ENCODE measurements around the gene RABGAP1L.

Gene RABGAP1L

DNA sequence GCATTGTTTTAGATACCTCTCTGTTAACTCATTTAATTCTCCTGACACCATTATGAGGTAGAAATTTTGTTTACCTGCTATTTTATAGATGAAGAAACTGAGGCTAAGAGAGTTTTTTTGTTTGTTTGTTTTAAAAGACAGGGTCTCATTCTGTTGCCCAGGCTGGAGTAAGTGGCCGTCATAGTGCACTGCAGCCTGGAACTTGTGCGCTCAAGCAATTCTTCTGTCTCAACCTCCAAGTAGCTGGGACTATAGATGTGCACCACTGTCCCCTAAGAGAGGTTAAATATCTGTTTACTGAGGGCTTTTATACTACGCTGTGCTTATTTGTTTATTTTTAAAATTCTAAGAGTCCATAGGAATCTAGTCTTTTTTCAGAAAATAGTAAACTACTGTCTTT, 796.8 kb downstream of the RABGAP1L start:
- DNase-seq, result no peak

DNA sequence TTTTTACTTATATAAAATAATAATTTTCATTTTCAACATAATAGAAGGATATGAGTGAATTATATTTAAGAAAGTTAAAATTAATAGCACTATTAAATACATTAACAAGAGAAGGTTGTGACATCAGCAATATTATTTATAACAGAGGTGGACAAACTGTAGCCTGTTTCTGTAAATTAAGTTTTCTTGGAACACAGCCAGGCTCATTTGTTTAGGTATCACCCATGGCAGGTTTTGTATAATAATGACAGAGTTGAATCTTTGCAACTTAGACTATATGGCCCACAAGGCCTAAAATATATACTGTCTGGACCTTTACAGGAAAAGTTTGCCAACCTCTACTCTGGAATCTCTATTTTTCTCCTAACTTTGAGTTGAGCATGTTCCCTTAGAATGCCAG, 797.7 kb downstream of the RABGAP1L start:
- no peak for DNase-seq

DNA sequence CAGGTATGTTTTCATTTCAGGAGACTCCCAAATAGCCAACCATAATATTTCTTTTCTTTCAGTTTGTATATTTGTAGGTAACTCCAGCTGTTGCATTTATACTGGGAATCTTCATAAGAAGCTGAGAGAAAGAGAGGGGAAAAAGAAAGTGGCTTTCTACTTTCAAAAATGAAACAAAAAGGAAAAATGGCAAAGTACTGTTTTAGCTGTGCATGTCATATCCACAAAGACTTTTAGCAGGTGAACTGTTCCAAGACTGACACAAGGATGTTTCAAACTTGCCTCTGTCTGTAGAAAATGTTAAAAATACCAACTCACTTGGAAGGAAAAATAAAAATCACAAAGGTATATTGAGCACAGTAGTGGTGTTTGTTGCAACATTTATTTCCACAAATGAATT, 798.5 kb downstream of the RABGAP1L start:
- DNase-seq, result no peak

DNA sequence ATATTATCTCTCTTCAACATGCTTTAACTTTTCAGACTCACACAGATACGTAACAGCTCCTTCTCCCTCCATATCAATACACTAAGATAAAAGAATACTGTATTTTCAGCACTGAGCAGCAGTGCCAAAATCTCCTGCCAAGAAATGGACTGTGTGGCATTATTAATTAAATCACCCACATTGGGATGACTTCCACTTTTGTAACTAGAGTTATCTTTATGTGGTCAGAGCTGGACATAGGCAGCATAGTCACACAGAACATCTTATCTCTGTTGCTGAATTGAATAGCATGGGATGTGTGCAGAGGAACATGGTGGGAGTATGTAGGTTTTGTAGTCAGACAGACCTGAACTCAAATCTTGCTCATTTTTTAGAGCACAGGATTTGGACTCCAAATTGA, 799.1 kb downstream of the RABGAP1L start:
- no peak for DNase-seq

DNA sequence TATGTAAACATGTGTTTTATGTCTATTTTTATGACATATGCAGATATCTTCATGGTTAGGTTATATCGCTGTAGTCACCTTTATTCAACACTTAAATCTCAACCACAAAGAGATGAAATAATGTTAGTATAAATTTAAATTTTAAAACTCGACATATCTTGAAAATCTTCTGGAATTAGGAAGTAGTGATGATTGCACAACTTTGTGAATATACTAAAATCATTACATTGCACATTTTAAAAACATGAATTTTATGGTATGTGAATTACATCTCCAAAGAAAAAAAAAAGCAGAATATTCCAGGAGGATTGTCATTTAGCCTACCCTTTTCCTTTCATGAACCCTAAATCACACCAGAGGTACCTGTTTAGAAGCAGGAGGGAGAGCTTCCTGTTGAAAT, 801.0 kb downstream of the RABGAP1L start:
- DNase-seq, result no peak

DNA sequence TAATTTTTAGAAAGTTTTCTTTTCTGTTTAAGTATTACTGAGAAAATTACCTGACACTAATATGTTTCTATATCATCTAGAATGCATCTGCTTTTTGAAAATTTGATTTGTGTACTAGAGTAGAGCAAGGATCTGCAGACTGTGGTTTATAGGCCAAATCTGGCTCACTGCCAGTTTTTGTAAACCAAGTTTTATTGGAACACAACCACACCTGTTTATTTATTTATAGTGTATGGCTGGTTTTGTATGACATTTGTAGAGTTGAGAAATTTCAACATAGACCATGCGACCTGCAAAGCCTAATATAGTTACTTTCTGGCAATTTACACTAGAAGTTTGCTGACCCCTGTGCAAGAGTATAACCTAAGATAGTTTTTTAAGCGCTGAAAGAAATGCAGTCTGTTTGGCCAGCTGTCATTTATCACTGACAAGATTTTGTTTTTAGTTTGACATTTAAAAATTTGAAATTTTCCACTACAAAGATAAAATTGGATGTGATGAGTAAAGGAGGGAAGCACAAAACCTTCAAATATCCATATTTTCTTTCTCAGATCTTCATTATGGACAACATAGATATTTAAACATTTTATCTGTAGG, 804.3 kb downstream of the RABGAP1L start:
- no peak for DNase-seq

DNA sequence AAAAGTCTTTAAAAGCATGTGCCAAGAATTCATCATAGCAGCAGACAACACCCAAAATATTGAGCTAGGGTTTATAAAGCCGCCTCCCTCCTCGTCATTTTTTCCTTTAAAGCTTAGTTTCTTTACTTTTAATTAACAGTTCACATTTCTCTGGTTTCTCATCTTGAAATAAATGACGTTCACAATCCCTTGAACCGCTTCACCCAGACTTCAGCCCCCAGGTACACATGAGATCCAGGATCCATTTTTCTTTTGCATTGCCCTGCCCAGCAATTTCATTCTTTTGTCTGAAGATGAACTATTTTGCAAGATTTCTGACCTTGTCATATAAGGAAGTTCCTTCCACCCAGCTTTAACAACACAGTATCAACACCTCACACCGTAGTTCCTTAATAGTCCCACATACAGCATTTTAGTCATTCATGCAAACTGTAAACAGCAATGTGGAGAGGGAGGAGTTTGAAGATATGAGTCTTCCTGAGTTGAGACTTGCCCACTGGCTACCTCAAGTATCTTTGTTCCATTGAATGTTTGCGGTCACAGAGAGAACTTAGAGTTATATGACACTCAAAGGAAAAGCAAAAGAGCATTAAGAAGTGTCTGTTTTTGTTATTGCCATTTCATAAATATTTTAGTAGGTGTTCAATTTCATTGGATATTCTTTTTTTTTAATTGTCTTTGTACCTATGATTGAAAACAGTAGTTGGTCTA, 805.1 kb downstream of the RABGAP1L start:
- DNase-seq, result no peak

DNA sequence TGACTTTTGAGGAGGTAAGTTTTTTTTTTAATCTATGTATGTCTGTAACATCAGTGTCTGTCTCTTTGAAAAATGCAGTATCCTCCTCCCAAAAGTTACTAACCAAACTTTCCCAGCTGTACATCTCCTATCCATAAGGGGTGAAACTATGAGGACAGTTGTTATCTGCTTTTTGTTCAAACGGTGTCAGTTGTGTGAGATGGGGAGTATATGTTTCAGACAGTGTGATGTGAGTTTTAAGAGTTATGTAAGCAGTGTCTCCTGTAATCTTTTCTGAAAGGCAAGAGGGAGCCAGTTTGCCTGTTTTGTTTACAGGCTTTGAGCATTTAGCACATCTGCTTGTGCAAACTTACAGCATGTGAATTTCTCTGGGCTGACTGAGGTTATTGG, 805.6 kb downstream of the RABGAP1L start:
- DNase-seq, result no peak

DNA sequence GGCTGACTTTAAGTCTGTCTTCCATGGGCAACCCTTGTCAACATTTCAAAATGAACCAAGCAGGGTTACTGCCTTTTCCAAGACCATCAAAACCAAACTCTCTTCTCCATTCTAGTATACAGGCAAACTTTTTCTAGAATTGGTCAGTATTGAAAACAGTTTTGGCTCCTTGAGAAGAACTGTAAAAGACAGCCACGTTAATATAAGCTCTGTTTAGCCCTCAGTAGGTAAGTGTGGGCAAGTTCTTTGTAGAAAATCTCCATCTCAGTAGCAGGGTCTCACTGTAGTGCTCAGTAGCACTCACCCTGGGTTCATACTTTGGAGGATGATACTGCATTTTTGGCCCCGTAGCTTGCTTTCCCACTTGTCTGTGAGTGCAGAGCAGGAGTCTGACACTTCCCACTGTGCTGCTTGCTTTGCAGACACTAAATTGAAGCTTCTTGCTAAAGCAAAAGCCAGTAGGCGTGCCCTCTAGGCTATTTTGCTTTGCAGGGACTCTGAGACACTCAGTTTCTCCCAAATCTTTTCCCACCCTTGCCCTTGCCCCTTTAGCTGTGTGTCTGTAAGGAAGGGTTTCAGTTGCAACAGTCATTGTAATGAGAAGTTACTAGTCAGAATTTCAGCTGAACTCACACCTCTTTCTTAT, 806.2 kb downstream of the RABGAP1L start:
- DNase-seq, result peak in 9 of 56 donors; percentile 3 to 48 (median 21)

DNA sequence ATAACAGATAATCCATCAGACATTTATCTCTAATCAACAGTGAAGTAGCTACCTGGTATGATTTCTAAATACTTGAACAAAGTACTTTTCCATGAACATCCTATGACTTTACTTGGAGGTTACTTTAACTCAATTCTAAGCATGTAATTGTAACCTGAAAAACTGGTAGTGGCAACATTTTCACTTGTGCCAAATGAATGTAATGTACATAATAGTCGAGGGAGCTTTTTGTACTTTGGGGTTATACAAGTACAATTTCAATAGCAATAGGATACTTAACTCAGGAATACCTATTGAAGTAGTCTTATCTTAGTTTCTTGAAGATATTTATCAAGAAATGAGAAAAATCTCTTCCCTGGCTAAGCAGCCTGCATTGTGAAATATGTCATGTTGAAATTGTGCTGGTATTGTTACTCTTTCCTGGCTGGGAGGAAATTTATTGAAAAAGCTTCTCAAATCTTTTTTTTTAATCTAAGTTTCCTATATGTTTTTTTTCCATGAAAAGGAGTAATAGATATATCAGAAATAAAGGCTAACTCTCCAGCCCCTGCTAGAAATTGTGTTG, 806.8 kb downstream of the RABGAP1L start:
- DNase-seq, result no peak

DNA sequence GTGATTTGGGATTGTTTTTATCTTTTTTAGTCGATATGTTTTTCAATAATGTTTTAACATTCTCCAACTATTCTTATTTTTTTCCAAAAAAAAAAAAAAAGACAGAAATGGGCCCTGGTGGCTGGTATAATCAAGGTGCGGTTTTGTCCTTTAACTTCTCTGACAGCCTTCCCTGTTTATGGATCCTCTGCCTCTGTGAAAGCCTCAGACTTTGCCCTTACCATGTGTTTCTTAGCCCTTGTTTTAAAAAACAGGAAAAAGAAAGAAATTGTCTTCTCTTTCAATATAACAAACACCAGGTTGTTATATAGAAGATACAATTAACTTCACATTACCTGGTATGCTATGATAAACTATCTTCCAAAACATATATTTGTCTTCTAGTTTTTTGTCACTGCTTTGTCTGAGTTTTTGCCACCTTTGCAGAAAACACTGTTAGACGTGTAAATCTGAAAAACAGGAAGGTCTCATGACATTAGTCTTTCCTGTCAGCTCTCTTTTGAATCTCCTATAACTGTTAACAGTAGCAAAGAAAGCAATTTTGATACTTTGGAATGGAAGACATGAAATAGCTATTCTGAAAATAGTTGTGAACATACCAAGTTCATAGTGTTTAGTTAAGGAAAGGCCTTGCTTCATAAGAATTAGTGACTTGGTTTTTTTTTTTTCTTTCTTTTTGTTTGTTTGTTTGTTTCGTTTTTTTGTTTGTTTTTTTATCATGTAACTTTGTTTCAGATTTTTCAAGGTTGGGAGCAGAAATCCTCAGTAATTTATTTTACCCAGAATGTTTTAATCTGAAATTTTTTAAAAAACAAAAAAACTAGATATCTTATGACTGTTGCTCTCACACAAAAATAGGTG, 808.8 kb downstream of the RABGAP1L start:
- no peak for DNase-seq

DNA sequence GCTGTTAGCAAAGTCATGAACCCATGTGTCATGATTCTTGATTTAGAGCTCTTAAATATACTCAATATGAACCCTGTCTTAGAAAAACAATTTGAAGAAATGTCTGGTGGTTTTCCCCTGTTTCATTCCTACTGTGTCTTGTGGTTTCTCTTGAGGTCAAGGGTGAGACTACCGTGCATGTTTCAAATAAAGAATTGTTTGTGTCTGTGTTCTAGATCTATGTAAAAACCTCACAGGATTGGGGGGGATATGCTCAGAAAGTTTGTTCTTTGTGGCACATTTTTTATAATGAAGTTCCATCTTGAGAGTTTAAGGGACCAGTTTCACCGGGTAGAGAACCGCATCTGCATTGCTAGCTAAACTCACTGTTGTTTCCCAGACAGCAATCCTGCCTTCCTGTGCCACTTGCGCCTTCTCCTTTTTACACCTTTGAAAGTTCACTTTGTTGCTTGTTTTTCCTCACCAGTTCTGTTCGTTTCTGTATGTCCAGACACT, 809.5 kb downstream of the RABGAP1L start:
- DNase-seq, result no peak

DNA sequence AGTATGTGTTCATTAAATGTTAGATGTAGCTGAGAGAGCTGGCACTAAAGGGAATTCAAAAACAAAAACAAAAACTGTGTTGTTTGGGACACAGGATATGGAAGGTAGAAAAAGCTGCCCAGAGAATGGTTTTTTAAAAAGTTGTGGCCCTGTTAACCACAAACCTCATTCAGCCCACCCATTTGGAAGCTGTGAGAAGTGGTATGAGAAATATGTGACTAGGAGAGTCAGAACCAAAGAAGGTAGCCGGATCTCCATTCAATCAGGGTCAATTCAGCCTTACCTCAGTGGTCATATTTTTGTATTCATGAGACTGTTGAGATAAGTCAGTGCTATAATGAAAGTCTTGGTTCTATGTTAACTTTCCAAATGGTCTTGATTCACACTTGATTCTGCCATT, 810.7 kb downstream of the RABGAP1L start:
- DNase-seq, result no peak

DNA sequence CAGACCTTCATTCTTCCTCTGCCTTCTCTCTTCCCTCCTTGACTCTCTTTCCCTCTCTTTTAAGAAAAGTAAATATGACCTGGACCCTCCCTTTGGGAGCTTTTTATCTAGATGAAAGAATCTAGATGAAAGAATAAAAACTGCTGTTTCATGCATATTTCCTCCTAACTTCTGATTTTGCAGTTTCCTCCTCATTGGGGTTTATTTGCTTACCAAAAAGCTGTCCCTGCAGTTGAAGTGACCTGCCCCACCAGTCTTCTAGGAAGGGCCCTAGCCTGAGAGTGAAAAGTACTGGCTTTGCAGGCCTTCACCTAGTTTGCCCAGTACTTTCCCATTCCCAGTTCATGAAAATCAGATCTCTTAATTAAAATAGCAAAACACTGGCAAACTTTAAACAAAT, 812.1 kb downstream of the RABGAP1L start:
- DNase-seq, result no peak

DNA sequence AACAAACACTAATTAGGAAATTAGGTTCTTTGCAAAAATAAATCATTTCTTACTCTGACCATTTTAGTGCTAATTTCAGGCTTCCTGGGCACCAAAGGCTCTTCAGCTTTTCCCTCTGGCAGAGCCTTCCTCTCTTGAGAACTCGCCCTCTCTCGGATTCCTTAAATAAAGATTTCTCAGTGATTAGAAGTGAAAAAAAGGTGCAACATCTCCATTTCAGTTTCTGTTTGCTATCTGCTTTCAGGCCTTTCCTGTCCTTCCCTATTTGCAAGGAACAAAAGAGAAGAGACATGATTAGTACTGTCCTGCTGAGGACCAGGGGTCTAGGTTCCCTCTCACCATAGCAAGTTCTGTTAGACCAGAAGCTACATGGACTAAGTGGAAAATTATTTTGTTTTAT, 812.6 kb downstream of the RABGAP1L start:
- DNase-seq, result no peak

DNA sequence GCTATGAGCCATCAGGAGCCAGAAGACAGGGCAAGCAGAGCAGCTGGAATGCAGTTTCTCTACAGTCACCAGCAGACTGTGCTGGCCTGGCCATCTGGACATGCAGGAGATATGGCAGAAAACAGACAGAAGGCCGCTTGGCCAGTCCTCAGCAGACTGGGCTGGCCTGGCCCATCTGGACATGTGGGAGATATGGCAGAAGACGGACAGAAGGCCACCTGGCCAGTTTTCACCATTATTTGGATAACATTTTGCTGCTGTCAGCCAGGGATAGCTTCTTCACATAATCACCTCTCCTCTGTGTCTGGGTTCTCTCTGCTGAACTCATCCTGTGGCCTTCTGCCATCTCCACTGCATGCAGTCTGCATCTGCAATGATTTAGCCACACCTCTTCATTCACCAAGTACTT, 815.4 kb downstream of the RABGAP1L start:
- DNase-seq, result peak in 1 of 56 donors; percentile 21

DNA sequence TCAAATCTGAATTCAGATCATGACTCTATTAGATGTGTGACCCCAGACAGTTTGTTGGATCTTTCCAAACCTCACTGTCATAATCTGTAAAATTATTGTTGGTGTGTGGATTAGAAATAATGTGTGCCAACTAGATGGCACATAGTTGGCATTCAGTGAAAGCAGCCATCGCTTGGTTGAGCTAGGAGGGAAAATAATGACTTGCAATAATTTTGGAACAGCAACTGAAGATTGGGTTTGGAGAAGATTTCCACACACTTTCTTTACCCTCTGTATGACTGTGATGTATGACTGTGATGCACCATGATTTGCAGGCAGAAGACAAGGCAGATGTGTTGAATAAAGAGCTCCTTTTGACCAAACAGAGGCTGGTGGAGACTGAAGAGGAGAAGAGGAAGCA, 816.4 kb downstream of the RABGAP1L start:
- no peak for DNase-seq

DNA sequence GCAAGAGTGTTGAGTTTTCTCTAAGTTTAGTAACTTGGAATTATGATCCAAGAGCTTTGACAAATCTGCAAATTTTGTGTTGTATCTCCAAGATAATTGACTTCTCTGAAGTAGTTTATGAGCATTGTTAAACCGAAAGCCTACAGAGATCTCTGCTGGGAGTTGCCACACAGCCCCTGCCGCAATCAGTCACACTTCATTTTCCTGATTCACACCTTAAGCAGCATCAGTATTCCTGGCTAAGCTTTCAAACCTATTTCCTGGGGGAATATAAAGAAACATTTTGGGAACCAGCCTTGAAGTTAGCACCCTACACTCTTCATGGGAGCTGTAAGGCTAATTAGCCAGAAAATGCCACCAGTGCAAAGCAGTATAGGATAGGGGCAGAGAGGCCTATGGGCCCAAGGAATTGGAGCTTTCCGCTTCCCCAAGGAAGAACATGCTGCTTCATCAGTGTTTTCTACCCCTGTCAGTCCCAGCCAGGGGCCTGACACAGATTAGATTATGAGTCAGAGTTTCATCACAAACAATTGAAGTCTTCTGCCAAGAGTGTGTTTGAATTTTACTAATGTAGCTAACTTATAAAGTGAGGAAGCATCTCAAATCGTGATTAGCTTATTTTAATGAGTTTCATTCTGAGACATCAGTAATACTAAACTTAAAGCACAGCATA, 817.3 kb downstream of the RABGAP1L start:
- DNase-seq, result no peak

DNA sequence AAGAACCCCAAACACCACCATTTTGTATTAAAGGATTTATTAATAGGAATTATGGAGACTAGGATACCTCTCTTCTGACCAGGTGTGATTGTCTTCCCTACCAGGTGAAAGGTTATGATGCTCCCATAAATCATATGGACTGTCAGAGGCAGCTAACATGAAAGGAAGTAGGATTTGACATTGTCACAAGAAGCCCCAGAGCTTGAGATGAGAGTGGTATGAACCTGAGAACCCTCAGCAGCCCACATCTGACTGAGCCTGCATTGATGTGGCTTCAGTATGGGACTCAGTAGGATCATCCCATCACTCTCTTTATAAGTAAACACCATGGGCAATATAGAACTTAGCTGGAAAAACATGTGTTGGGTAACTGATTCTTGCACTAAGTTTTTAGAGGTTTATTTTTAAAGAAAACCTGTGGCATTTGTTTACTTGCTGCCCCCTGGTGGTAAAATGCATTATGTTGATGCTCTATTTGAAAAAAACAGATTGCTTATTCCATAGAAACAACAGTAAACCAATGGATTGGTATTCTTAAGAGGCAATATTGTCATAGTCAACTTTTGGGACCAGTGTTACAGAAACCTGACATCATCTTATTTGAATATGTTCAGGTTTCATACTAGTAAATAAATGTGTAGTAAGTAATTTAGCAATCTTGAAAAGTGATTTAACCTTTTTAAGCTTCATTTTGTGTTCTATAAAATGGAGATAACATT, 823.8 kb downstream of the RABGAP1L start:
- peak in 2 of 56 donors; percentile 38 to 51 for DNase-seq

DNA sequence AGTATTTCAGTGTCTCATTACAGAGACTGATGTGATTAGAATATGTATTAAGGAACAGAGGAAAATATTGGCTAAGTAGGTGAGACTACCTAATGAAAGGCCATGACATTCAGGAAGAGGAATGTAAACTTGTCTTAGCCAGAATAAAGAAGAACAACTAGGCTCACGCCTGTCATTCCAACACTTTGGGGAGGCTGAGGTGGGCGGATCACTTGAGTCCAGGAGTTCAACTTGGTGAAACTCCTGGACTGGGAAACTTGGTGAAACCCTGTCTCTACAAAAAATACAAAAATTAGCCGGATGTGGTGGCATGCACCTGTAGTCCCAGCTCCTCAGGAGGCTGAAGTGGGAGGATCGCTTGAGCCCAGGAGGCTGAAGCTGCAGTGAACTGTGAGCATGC, 825.6 kb downstream of the RABGAP1L start:
- no peak for DNase-seq
